SW 1271 (cell line): ENCODE data around the gene PODN.

Source experiments
- DNase-seq, 2 experiments: peaks; one replicate each; lab custom pipeline; 2025; lab: John Stamatoyannopoulos, UW

PODN gene

GRCh38 chr1:53050310-53050709, 11.7 kb upstream of the PODN start:
- no peak for DNase-seq

GRCh38 chr1:53051676-53052075, 10.3 kb upstream of the PODN start:
- no peak for DNase-seq

DNA sequence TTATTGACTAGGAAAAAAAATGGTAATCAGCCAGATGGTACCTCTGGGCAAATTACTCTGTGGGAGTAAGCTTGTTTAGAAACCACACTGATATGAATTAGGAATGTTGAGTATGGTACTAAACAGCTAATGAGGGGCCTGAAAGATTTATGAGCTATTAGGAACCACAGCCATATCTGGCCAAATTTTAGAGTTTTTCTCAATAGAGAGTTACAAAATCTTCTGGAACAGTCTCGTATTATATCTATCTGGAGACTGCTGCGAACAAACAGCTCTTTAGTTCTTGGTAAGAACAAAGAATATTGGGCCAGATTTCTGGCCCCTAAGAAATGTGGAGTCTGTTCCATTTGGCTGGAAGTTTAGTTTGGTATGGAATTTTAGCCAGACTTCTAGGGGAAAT, 4.9 kb upstream of the PODN start:
- no peak for DNase-seq

DNA sequence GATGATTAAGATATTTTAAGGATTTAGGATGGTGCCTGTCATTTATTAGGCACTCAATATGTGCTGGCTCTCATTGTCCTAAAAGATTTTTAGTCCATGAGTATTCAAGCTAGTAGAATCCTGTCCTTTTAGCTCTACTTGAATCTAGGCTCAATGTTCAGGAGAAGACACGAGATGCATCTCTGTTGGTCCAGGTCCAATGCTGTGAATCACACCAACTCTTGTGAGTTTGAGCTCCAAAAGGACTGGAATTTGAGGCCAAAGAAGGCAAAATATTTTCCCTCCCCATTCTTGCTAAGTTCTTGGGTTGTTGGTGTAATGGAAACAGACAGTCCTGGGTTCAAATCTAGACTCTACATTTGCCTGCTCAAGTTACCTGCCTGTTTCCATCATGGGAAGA, 1.4 kb upstream of the PODN start:
- no peak for DNase-seq

- no peak for DNase-seq
Measured at GRCh38 chr1:53061123-53061858, 722 bp upstream of the PODN start.

GRCh38 chr1:53062708-53063591, 937 bp downstream of the PODN start:
- DNase-seq, result no peak

DNA sequence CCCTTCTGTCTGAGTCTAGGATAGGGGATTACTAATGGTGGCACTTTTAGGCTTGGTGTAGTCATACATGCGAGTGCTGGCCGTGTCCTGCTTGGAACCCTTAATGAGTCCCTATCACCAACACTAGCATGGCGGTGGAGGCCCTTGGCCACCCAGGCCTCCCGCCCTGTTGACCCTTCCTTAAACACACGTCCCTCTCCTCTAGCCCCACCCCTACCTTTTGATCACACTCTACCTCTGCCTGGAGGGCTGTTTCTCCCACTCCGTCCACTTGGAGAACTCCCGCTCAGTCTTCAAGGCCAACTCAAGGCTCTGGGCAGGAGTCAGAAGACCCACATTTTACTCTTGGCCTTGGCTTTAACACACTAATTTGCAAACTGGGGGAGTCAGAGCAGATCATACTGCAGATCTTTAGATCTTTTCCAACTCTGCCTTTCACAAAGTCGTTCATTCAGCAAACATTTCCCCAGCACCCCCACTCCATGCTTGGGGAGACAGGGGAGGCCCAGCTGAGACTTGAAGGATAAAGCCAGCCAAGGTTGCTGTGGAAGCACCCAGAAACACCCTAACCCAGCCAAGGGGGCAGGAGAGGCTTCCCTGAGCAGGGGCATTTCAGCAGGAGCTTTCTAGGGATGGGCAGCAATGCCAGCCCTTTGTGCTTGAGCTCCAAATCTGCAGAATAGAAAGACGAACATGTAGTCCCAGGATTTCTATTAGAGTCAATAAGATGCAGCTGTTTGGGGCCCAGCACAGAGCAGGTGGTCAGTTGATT, 1.9 kb downstream of the PODN start:
- no peak for DNase-seq

- DNase-seq, result no peak
Measured at GRCh38 chr1:53065391-53065790, 3.4 kb downstream of the PODN start.

DNA sequence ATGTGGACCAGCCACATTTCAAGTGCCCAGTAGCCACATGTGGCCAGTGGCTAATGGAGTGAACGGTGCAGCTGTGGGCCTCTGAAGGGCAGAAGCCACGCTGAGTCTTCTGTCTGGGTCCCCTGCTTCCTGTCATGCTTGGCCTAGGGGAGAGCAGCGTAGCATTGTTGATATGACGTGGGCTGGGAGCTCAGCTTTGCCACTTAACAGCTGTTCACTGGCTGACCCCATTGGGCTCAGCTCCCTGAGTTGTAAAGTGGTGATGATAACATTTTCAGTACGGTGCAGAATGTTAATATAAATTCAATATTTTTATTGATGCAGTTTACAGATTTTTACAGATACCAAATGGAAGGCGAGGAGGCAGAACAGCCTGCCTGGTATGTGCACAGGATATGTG, 4.5 kb downstream of the PODN start:
- DNase-seq, result no peak

GRCh38 chr1:53066891-53067738, 5.1 kb downstream of the PODN start:
- DNase-seq, result no peak

- no peak for DNase-seq
Measured at GRCh38 chr1:53067886-53068285, 5.9 kb downstream of the PODN start.

DNA sequence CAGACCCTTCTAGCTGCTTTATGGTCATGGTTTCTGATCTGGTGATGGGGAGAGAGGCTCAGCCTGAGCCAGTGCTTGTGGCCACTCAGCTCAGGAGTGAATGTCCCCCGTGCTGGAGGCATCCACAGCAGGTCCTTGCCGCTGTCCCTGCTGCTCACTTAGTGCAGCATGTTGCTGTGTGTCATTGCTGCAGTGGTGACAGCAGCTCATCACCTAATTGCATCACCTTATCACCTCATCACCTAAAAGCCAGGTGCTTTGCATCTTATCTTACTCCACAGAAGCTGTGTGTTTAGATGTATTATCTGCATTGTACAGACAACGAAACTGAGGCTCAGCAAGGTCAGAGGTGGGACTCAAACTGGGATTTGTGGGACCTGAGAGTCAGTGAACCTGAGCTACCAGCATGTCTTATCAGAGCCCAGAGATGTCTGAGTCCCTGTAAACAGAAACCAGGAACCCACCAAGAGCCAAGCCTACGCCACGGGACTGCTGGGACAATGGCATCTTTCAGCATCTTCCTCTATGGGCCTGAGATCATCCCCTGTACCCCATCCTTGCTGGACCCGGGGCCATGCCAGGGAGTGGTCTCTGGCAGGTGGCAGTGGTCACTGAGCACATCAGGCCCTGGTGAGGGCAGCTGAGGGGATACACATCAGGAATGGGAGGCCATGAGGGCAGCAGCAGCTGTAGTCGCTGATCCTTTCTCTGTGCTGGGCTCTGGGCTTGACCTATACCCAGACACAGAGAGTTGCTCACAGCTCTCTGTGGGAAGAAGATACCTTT, 6.5 kb downstream of the PODN start:
- no peak for DNase-seq

DNA sequence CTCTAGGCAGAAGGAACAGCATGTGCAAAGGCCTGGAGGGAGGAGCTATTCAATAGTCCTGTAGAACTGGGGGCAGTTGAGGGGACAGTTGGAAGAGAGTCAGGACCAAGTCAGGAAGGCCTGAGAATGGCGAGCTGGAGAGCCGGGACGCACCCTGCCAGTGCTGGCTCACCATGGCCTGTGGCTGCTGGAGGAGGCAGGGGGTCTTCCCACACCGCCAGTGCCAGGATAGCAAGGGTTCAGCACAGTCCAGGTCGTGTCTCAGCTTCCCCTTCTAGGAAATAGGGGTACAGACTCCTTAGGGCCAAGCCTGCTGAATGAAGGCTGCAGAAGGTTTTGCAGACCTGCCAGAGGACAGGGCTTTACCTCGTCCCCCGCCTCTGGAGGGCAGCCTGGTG, 7.3 kb downstream of the PODN start:
- DNase-seq, result no peak

GRCh38 chr1:53069663-53070327, 7.8 kb downstream of the PODN start:
- no peak for DNase-seq

- no peak for DNase-seq
Measured at GRCh38 chr1:53070621-53071020, 8.6 kb downstream of the PODN start.

DNA sequence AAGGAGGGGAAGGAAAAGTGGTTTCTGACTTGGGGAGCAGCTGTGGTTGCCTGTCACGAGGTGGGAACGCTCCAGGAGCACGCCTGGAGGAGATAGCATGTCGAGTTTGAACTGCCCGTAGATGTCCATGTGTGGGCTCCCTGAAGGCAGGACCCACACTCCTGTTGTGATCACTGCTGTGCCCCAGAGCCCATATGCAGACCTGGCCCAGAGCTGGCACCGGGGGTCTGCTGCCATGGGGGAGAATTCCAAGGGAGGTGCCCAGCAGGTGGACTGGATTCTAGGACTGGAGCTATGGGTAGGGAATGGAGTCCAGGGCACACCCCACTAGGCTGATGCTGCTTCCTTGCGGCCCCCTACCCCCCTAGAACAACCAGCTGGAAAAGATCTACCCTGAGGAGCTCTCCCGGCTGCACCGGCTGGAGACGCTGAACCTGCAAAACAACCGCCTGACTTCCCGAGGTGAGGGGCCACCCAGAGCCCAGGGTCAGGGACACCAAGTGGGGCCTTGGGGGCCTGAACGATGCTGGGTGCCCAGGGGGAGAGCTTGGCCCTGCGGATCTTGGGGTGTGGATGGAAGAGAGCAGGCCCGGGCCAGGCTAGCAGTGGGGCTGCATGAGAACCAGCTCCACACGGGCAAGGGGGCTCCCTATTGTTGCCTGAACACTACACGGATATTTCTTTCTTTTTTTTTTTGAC, 9.3 kb downstream of the PODN start:
- no peak for DNase-seq

DNA sequence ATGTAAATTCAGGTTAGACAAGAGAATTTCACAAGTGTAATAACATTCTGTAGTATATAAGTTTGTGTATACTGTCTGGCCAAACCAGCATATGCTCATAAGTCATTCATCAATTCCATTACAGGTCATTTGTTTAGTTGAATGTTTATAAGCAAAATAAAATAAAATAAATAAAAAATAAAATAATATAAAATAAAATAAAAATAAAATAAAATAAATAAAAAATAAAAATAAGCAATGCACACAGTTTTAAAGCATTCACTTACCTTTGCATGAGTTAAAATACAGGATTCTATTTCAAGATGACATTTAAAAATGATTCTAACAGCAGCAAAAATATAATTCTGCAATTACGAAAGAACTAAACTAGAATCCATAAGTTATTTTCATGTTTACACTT, 9.9 kb downstream of the PODN start:
- DNase-seq, result no peak

DNA sequence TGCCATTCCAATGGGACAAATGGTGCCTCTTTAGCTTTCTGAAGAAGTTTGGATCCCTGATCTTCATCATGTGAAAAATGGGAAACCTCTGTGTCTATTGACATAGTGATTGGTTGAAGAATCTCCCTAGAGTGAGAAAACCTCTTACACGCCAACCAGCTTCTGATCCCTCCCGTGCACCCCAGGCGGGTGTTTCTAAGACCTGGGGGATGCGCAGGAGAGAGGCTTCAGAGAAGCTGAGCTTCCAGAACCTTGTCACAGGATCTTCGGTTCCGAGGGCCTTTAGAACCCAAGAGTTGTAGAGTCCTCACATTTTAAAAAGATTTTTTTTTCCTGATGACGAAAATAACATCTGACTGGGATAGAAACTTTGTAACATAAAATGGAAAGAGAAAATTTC, 11.3 kb downstream of the PODN start:
- no peak for DNase-seq

DNA sequence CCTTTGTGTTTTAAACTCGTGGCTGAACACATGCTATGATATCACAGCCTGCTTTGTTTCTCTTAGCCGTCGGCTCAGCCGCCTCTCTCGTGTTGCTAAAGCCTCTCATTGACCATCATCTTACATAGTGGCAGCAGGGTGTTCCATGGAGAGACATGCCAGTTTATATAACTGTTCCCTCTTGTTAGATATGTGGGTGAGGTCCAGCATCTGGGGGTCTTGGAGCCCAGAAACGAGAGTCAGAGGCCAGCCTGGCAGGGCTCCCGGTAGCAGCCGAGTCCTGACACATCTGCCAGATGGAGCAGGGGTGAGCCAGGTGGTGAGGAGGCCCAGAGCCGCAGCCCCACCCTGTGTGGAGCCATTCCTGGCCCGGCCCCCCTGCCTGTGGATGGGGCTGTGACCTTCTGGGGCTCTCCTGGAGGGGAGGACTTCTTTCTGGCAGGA, 11.9 kb downstream of the PODN start:
- no peak for DNase-seq
